ENCODE measurements around the gene CANT1.

- TF ChIP-seq CTCF (IDR thresholded peaks at IDR 0.05): no peak
- no peak for TF ChIP-seq POLR2AphosphoS5 (IDR thresholded peaks at IDR 0.05)
These were observed 13.7 kb upstream of the CANT1 start for GRCh38 chr17:79023180-79023705.

Data from breast epithelium (tissue), 3 donors.